Measurements from ENCODE around the gene GALNT17. TPM values are rescaled to one million over a fixed set of nuclear protein-coding genes. Genes with fewer than 3 reads are reported as not detected.

The GALNT17 gene
- total RNA-seq, 1 donor from 2014 or later = 20.2 TPM

DNA sequence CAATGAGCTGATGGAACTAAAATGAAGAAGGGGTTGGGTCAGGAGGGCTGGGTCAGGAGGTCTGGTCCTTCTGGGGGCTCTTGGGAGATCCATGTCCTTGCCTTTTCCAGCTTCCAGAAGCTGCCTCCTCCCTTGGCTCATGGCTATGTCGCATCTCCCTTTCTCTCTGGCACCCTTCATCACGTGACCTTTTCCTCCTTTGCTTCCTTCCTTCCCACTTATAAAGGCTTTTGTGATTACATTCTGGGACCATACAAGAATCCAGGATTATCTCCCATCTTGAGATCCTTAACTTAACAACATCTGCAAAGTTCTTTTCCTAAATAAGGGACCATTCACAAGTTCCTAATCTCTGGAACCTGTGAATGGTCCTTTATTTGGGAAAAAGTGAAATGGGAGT lies 290.2 kb downstream of the GALNT17 start:
- H3K4me1 Mint-ChIP-seq (ENCODE audit: unreplicated experiment) = peaks cover 5% of the 10 kb centered on the region
- TF ChIP-seq, protein P1, sequence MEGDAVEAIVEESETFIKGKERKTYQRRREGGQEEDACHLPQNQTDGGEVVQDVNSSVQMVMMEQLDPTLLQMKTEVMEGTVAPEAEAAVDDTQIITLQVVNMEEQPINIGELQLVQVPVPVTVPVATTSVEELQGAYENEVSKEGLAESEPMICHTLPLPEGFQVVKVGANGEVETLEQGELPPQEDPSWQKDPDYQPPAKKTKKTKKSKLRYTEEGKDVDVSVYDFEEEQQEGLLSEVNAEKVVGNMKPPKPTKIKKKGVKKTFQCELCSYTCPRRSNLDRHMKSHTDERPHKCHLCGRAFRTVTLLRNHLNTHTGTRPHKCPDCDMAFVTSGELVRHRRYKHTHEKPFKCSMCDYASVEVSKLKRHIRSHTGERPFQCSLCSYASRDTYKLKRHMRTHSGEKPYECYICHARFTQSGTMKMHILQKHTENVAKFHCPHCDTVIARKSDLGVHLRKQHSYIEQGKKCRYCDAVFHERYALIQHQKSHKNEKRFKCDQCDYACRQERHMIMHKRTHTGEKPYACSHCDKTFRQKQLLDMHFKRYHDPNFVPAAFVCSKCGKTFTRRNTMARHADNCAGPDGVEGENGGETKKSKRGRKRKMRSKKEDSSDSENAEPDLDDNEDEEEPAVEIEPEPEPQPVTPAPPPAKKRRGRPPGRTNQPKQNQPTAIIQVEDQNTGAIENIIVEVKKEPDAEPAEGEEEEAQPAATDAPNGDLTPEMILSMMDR (conservative IDR thresholded peaks at IDR 0.05) = no peak
- H3K36me3 Mint-ChIP-seq = peaks cover 18% of the 10 kb centered on the region
- peaks cover 8% of the 10 kb centered on the region for H3K9me3 Mint-ChIP-seq
- no peak overlapping the region for H3K4me3 Mint-ChIP-seq
- H3K27me3 Mint-ChIP-seq = no peaks in the 10 kb centered on the region
- DNase-seq (ENCODE audit: extremely low spot score, unreplicated experiment) = no peak
- no peak overlapping the region for H3K27ac Mint-ChIP-seq

DNA sequence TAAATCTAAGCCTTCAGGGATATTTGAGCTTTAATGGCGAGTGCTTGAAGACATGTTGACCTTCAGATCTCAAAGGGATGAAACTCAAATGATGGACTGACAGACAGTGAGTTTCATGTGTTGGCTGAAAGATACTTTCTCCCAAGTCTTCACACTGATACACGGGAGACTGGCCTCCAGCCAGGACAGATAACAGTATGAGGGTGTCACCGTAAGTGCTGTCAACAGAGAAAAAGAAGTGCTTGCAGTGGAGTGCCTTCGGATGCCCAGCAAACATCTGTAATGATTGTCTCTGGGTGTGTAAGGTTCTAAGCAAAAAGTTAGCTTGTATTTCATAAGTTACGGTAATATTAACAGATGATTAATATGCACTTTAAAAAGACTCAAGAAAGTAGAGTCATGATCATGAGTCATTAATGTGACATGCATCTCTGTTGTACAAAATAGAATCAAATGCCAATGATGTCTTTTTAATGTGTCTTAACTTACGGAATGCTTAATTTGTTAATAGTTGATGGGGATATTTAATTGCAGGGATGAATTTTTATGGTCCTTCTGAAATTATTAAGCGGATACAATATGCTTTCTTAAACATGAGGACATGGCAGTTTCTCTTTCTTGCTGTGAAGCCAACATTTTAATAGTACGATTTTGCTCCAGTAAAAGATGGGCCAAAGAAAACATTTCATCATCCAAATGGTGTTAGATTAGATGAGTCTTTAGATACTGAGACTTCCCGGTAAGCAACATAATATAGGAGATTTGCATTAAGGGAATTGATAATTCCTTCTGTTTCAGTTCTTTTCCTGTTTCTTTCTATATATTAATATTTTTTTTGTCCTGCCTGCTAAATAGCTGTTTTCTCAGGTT lies 292.5 kb downstream of the GALNT17 start:
- Mint-ChIP-seq H3K27me3 (no peaks in the 10 kb centered on the region), H3K9me3 (peaks cover 8% of the 10 kb centered on the region), H3K27ac (peak overlapping the region; percentile 28), H3K4me3 (no peak overlapping the region), H3K36me3 (peaks cover 10% of the 10 kb centered on the region), H3K4me1 (ENCODE audit: unreplicated experiment) (peaks cover 10% of the 10 kb centered on the region)
- TF ChIP-seq, protein P1 (conservative IDR thresholded peaks at IDR 0.05) = no peak
- DNase-seq (ENCODE audit: extremely low spot score, unreplicated experiment) = no peak

DNA sequence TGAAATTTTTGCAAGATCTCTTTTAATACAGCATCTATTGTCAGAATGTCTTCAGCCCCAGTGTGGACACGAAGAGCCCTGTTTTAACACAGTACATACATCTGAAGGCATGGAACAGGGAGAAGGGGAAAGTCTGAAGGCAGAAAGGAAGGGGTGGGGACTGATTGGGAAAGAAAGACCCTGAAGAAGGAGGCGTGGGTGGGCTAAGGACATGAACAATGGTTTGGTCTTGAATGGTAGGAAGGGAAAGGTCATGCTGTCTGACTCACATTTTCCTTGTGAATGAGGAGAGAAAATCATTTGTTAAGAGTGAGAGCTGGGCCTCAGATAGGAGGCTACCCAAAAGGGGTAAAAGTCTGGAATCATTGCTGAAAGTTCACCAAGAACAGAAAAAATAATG lies 297.1 kb downstream of the GALNT17 start:
- H3K4me1 Mint-ChIP-seq (ENCODE audit: unreplicated experiment) = peaks cover 16% of the 10 kb centered on the region
- no peak overlapping the region for H3K27ac Mint-ChIP-seq
- peaks cover 13% of the 10 kb centered on the region for H3K36me3 Mint-ChIP-seq
- H3K4me3 Mint-ChIP-seq = no peak overlapping the region
- TF ChIP-seq, protein P1 (conservative IDR thresholded peaks at IDR 0.05) = no peak
- no peak for DNase-seq (ENCODE audit: extremely low spot score, unreplicated experiment)
- H3K9me3 Mint-ChIP-seq = peaks cover 8% of the 10 kb centered on the region
- H3K27me3 Mint-ChIP-seq = no peaks in the 10 kb centered on the region

DNA sequence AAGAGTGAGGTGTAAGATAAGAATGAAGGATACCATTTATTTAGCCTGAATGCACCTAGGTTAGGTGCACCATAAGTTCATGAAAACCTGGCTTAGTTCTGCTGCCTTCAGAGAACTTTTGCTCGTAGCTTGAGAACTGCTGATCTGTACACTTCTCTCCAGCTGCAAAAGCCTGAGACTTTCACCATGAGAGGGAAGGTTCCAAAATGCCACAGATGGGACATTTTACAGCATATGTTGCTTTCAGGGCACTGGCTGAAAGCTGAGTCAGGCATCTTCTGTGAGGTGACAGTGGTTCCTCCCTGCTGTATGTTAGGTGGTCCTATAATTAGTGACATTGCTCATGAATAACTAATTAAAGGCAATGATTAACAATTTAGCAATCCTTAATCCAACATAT lies 298.3 kb downstream of the GALNT17 start:
- Mint-ChIP-seq H3K9me3 (peaks cover 3% of the 10 kb centered on the region), H3K4me1 (ENCODE audit: unreplicated experiment) (peaks cover 11% of the 10 kb centered on the region), H3K36me3 (peaks cover 13% of the 10 kb centered on the region), H3K27me3 (no peaks in the 10 kb centered on the region), H3K27ac (no peak overlapping the region), H3K4me3 (no peak overlapping the region)
- TF ChIP-seq, protein P1 (conservative IDR thresholded peaks at IDR 0.05) = no peak
- DNase-seq (ENCODE audit: extremely low spot score, unreplicated experiment) = no peak

DNA sequence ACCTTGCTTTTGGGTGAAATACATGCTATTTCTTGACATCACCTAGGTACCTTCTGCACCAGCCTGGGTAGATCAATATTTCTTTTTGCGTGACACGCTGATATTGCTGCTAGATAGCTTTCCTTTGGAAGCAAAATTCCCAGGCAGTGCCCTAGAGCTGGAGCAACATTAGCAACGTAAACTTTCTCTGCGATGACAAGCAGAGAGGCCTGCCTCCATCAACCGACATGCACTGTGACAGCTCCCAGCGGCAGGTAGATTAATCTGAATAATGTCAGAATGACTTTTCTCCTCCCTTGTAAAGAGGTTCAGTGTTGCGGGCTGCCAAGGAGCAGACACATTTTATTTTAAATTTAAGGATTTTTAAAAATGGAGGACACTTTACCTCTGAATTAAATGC lies 307.4 kb downstream of the GALNT17 start:
- Mint-ChIP-seq H3K36me3 (peaks cover 6% of the 10 kb centered on the region), H3K9me3 (peaks cover 3% of the 10 kb centered on the region), H3K4me3 (no peak overlapping the region), H3K27me3 (no peaks in the 10 kb centered on the region), H3K27ac (no peak overlapping the region), H3K4me1 (ENCODE audit: unreplicated experiment) (peaks cover 11% of the 10 kb centered on the region)
- DNase-seq (ENCODE audit: extremely low spot score, unreplicated experiment) = no peak
- TF ChIP-seq, protein P1 (conservative IDR thresholded peaks at IDR 0.05) = no peak
